ENCODE results near the gene RIC1.

Gene RIC1

DNA sequence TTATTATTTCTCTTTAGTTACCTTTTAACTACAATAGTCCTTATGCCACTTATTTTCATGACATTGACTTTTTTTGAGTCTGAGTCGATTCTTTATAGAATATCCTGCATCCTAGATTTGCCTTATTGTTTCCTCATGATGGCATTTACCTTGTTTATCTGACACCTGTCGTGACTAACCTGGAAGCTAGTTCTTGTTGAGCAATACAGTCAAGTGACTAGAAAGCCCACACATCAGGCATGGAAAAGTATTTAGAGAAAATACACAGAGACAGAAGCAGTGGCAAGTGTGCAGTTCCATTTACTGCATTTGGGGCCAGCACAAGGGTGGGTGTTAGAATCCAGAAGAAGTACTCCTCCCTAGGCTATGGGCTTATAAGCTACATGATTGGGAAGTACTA lies 106.2 kb downstream of the RIC1 start:
- no peak overlapping the region for H3K4me2 ChIP-seq (ENCODE audit: low read depth, low read length, poor library complexity, severe bottlenecking)
- no peaks in the 10 kb centered on the region for H3K27me3 ChIP-seq (ENCODE audit: insufficient read depth, low read length, poor library complexity, severe bottlenecking)
- TF ChIP-seq EZH2phosphoT487 (IDR thresholded peaks at IDR 0.05; ENCODE audit: borderline replicate concordance): no peak
- TF ChIP-seq, protein P1, sequence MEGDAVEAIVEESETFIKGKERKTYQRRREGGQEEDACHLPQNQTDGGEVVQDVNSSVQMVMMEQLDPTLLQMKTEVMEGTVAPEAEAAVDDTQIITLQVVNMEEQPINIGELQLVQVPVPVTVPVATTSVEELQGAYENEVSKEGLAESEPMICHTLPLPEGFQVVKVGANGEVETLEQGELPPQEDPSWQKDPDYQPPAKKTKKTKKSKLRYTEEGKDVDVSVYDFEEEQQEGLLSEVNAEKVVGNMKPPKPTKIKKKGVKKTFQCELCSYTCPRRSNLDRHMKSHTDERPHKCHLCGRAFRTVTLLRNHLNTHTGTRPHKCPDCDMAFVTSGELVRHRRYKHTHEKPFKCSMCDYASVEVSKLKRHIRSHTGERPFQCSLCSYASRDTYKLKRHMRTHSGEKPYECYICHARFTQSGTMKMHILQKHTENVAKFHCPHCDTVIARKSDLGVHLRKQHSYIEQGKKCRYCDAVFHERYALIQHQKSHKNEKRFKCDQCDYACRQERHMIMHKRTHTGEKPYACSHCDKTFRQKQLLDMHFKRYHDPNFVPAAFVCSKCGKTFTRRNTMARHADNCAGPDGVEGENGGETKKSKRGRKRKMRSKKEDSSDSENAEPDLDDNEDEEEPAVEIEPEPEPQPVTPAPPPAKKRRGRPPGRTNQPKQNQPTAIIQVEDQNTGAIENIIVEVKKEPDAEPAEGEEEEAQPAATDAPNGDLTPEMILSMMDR (conservative IDR thresholded peaks at IDR 0.05; ENCODE audit: low read length): no peak
- peaks cover 27% of the 10 kb centered on the region; the same call in 1 of the 2 replicates for H3K36me3 ChIP-seq (ENCODE audit: insufficient read depth, low read length)
- no peak overlapping the region for H3K4me3 ChIP-seq (ENCODE audit: low read length, poor library complexity, severe bottlenecking)
- no peak overlapping the region for H2AFZ ChIP-seq (ENCODE audit: low read length)
- no peak overlapping the region for H3K9ac ChIP-seq (ENCODE audit: low read depth, low read length, poor library complexity, severe bottlenecking)
- no peaks in the 10 kb centered on the region for H3F3A ChIP-seq (ENCODE audit: low read depth)
- no peaks in the 10 kb centered on the region for H3K4me1 ChIP-seq (ENCODE audit: insufficient read depth, low read length, poor library complexity, severe bottlenecking)
- H3K9me2 ChIP-seq (replicated peaks; ENCODE audit: low read depth, low read length): no peaks in the 10 kb centered on the region
- H3K9me3 ChIP-seq (ENCODE audit: insufficient read depth, low read depth, low read length): no peaks in the 10 kb centered on the region
- H3K79me2 ChIP-seq (ENCODE audit: insufficient read depth, low read length): no peaks in the 10 kb centered on the region
- H4K20me1 ChIP-seq (ENCODE audit: insufficient read depth, low read length, poor library complexity, severe bottlenecking): no peaks in the 10 kb centered on the region

DNA sequence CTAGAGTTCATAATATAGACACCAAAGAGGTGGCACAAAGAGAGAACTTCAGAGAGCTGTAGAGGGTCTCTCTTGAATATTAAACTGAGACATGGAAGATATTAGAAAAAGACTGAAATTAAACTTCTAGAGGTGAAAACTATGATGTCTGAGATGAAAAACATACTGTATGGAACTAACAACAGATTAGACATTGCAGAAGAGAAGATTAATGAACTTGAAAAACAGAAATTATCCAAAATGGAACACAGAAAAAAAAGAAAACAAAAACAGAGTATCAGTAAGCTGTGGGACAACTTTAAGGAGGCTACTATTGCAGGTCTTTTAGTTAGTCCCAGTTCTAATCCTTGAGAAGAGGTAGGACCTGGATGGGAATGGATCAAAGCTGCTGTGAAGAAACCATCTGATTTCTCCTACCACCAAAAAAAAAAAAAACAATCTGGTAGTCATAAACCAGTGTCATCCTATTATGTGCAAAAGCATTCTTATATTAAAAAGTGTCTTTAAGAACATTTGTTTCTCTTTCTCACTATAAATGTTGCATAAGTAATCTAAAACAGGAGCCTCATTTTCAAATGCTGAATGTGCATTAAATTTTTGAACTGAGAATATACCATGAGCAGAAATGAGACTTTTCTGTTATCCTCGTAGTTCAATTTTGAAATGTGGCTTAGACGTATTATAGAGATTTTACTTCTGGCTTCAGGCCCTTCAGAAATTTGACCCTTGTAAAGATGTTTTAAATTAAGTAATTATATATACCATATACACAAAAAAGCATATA lies 107.8 kb downstream of the RIC1 start:
- Histone ChIP-seq H3K79me2 (ENCODE audit: insufficient read depth, low read length) (no peaks in the 10 kb centered on the region), H3K4me3 (ENCODE audit: low read length, poor library complexity, severe bottlenecking) (no peak overlapping the region), H4K20me1 (ENCODE audit: insufficient read depth, low read length, poor library complexity, severe bottlenecking) (no peaks in the 10 kb centered on the region), H3F3A (ENCODE audit: low read depth) (no peaks in the 10 kb centered on the region), H3K4me1 (ENCODE audit: insufficient read depth, low read length, poor library complexity, severe bottlenecking) (no peaks in the 10 kb centered on the region), H3K9ac (ENCODE audit: low read depth, low read length, poor library complexity, severe bottlenecking) (no peak overlapping the region), H3K36me3 (ENCODE audit: insufficient read depth, low read length) (peaks cover 27% of the 10 kb centered on the region; the same call in 1 of the 2 replicates), H3K27me3 (ENCODE audit: insufficient read depth, low read length, poor library complexity, severe bottlenecking) (no peaks in the 10 kb centered on the region), H3K9me3 (ENCODE audit: insufficient read depth, low read depth, low read length) (no peaks in the 10 kb centered on the region), H3K9me2 (replicated peaks; ENCODE audit: low read depth, low read length) (no peaks in the 10 kb centered on the region), H3K4me2 (ENCODE audit: low read depth, low read length, poor library complexity, severe bottlenecking) (no peak overlapping the region), H2AFZ (ENCODE audit: low read length) (no peak overlapping the region)
- no peak for TF ChIP-seq EZH2phosphoT487 (IDR thresholded peaks at IDR 0.05; ENCODE audit: borderline replicate concordance)
- TF ChIP-seq, protein P1 (conservative IDR thresholded peaks at IDR 0.05; ENCODE audit: low read length): no peak

DNA sequence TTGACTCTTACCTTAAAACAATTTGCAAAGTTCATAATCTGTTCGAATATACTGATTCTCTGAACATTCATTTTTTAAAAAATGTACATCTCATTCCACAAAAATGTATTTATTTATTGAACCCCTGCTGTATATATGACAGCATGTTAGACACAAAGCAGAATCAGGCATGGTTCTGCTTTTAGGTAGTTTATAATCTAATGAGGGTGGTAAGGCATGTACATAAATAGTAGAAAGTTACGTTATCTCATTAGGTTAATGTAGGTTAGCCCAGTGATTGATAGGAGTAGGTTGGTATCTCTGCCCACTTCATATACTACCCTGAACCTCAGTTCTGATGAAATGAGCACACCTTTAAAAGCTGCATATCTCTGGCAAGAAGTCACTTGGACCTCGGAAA lies 114.2 kb downstream of the RIC1 start:
- no peaks in the 10 kb centered on the region for H3K27me3 ChIP-seq (ENCODE audit: insufficient read depth, low read length, poor library complexity, severe bottlenecking)
- no peaks in the 10 kb centered on the region for H3F3A ChIP-seq (ENCODE audit: low read depth)
- no peak overlapping the region for H2AFZ ChIP-seq (ENCODE audit: low read length)
- no peak overlapping the region for H3K9ac ChIP-seq (ENCODE audit: low read depth, low read length, poor library complexity, severe bottlenecking)
- H3K9me3 ChIP-seq (ENCODE audit: insufficient read depth, low read depth, low read length): no peaks in the 10 kb centered on the region
- no peaks in the 10 kb centered on the region for H4K20me1 ChIP-seq (ENCODE audit: insufficient read depth, low read length, poor library complexity, severe bottlenecking)
- no peaks in the 10 kb centered on the region for H3K4me1 ChIP-seq (ENCODE audit: insufficient read depth, low read length, poor library complexity, severe bottlenecking)
- H3K79me2 ChIP-seq (ENCODE audit: insufficient read depth, low read length): no peaks in the 10 kb centered on the region
- TF ChIP-seq EZH2phosphoT487 (IDR thresholded peaks at IDR 0.05; ENCODE audit: borderline replicate concordance): no peak
- TF ChIP-seq, protein P1 (conservative IDR thresholded peaks at IDR 0.05; ENCODE audit: low read length): no peak
- H3K9me2 ChIP-seq (replicated peaks; ENCODE audit: low read depth, low read length): no peaks in the 10 kb centered on the region
- peaks cover 20% of the 10 kb centered on the region for H3K36me3 ChIP-seq (ENCODE audit: insufficient read depth, low read length)
- no peak overlapping the region for H3K4me3 ChIP-seq (ENCODE audit: low read length, poor library complexity, severe bottlenecking)
- H3K4me2 ChIP-seq (ENCODE audit: low read depth, low read length, poor library complexity, severe bottlenecking): no peak overlapping the region

Measured in Loucy (cell line).